ENCODE results near the gene BBS4. TPM values are rescaled to one million over a fixed set of nuclear protein-coding genes. Genes with fewer than 3 reads are reported as not detected.

BBS4 gene
- total and polyA plus RNA-seq, 10 donors, result 7.5 to 20.7 (median 13.4) TPM

- peaks cover 7 to 78% (median 47%) of the 10 kb centered on the region in 6 donors for H3K4me1 ChIP-seq
- TF ChIP-seq CTCF (IDR thresholded peaks at IDR 0.05 in 8 of 11, conservative IDR thresholded peaks at IDR 0.05 in 3 of 11) (no peak), POLR2AphosphoS5 (IDR thresholded peaks at IDR 0.05) (peak in 1 of 3 donors; percentile 40)
- no peaks in the 10 kb centered on the region for H3K27me3 ChIP-seq (replicated peaks in 1 of 7)
- peak overlapping the region; percentile 72 to 100 (median 96) for H3K4me3 ChIP-seq
- no peak for DNase-seq
- intact Hi-C loops (cut with DNase I; ENCODE audit: low total_unique reads), result no loop called here
- WGBS, 5 donors, result 0 to 1% (median 0%) methylated on average over 31 to 52 of the region's 52 CpGs
- peaks cover 0 to 41% (median 19%) of the 10 kb centered on the region in 6 donors for H3K36me3 ChIP-seq
- peak overlapping the region; percentile 89 to 100 (median 96) for H3K27ac ChIP-seq
- no peaks in the 10 kb centered on the region for H3K9me3 ChIP-seq
These were observed 97.1 kb downstream of the BBS4 start for GRCh38 chr15:72783004-72783639.

GRCh38 chr15:72783640-72784455 is 97.8 kb downstream of the BBS4 start, which contains the start of gene ADPGK:
Gene ADPGK, minus strand, starts transcription at chr15:72783758. Its CDS starts 67 bp downstream, at chr15:72783691.
- no peaks in the 10 kb centered on the region for H3K27me3 ChIP-seq (replicated peaks in 1 of 7)
- H3K36me3 ChIP-seq, result peaks cover 0 to 33% (median 16%) of the 10 kb centered on the region in 6 donors
- no peaks in the 10 kb centered on the region for H3K9me3 ChIP-seq
- DNase-seq, result peak; percentile 97
- peak within 1 kb of the TSS; percentile 72 to 100 (median 96) for H3K4me3 ChIP-seq
- peaks cover 7 to 70% (median 43%) of the 10 kb centered on the region in 6 donors for H3K4me1 ChIP-seq
- WGBS, 5 donors, result 0 to 1% (median 1%) methylated on average over 51 to 68 of the region's 68 CpGs
- intact Hi-C loops (cut with DNase I; ENCODE audit: low total_unique reads), result no loop called here
- TF ChIP-seq POLR2AphosphoS5 (IDR thresholded peaks at IDR 0.05), result peak; percentile 98 to 100 (median 99)
- peak; percentile 74 to 98 (median 86) for TF ChIP-seq POLR2A (IDR thresholded peaks at IDR 0.05)
- peak in 9 of 11 experiments; percentile 14 to 55 (median 45) for TF ChIP-seq CTCF (IDR thresholded peaks at IDR 0.05 in 8 of 11, conservative IDR thresholded peaks at IDR 0.05 in 3 of 11)
- peak within 1 kb of the TSS; percentile 89 to 100 (median 96) for H3K27ac ChIP-seq

- peak overlapping the region; percentile 89 to 100 (median 96) for H3K27ac ChIP-seq
- DNase-seq, result no peak
- 38 to 53% (median 46%) methylated on average over 7 of the region's 7 CpGs for WGBS, 5 donors
- peak overlapping the region; percentile 72 to 100 (median 96) for H3K4me3 ChIP-seq
- H3K36me3 ChIP-seq, result peaks cover 0 to 27% (median 13%) of the 10 kb centered on the region in 6 donors
- no peaks in the 10 kb centered on the region for H3K9me3 ChIP-seq
- TF ChIP-seq CTCF (IDR thresholded peaks at IDR 0.05 in 8 of 11, conservative IDR thresholded peaks at IDR 0.05 in 3 of 11) (no peak), POLR2A (IDR thresholded peaks at IDR 0.05) (no peak), POLR2AphosphoS5 (IDR thresholded peaks at IDR 0.05) (no peak)
- no peaks in the 10 kb centered on the region for H3K27me3 ChIP-seq (replicated peaks in 1 of 7)
- intact Hi-C loops (cut with DNase I; ENCODE audit: low total_unique reads), result no loop called here
- H3K4me1 ChIP-seq, result peaks cover 7 to 64% (median 41%) of the 10 kb centered on the region in 6 donors
These were observed 98.5 kb downstream of the BBS4 start for GRCh38 chr15:72784456-72784876.
